Suprapubic skin (tissue), 4 donors: ENCODE data around the gene SMG9. TPM values are rescaled to one million over a fixed set of nuclear protein-coding genes. Genes with fewer than 3 reads are reported as not detected.

Experiments
- DNase-seq, 2 donors: peaks; one replicate each; pipeline ENCODE4 v3.0.0-alpha.2; 2019; ENCODE audit warnings: low spot score in 2 of 2
- H3K27ac ChIP-seq: fragments of 200-600 bp; sonication (generic); one replicate; pipeline ENCODE4 v1.5.1; 2019
- H3K27me3 ChIP-seq: fragments of 200-600 bp; sonication (generic); one replicate; pipeline ENCODE4 v1.5.1; 2019
- H3K36me3 ChIP-seq: fragments of 200-600 bp; sonication (generic); one replicate; pipeline ENCODE4 v1.5.1; 2019
- H3K4me1 ChIP-seq: fragments of 200-600 bp; sonication (generic); one replicate; pipeline ENCODE4 v1.5.1; 2019
- H3K4me3 ChIP-seq: fragments of 200-600 bp; sonication (generic); one replicate; pipeline ENCODE4 v1.5.1; 2019; ENCODE audit warnings: mild to moderate bottlenecking
- H3K9me3 ChIP-seq: fragments of 200-600 bp; sonication (generic); one replicate; pipeline ENCODE4 v1.5.1; 2019
- CTCF ChIP-seq, 2 donors: fragments of 200-600 bp in 1 of 2; fragments of 450-650 bp in 1 of 2; sonication (generic) in 1 of 2; IDR thresholded peaks; one replicate each; pipeline ENCODE4 v1.5.1; 2016 to 2019; ENCODE audit warnings: antibody characterized with exemption in 2 of 2, mild to moderate bottlenecking in 1 of 2, moderate library complexity in 1 of 2
- EP300 ChIP-seq: sonication (generic); formaldehyde crosslinking; IDR thresholded peaks from one replicate; pipeline ENCODE4 v1.6.1; 2017; ENCODE audit warnings: antibody characterized with exemption
- POLR2A ChIP-seq, 2 donors: fragments of 450-650 bp; IDR thresholded peaks; one replicate each; pipeline ENCODE4 v1.6.1; 2017; ENCODE audit warnings: antibody characterized with exemption in 2 of 2, mild to moderate bottlenecking in 2 of 2, moderate library complexity in 2 of 2
- POLR2AphosphoS5 ChIP-seq, 3 donors: sonication (generic); formaldehyde crosslinking; IDR thresholded peaks; one replicate each; pipeline ENCODE4 v1.6.1; 2017; ENCODE audit warnings: antibody characterized with exemption in 3 of 3
- WGBS: methylation state at CpG from one replicate; pipeline ENCODE4 v1.1.5; 2018; 5-methylcytosine and 5-hydroxymethylcytosine counted together
- total RNA-seq, 4 donors: library from RNA; depleted of rRNA; stranded (reverse); fragments of >200 nt; gene quantifications; one replicate each; pipeline ENCODE4 v1.1.0, GENCODE V29; 2016

The SMG9 gene
- 10 to 100 TPM; 21.5 to 44.4 (median 30.1) TPM for total RNA-seq

- TF ChIP-seq CTCF (IDR thresholded peaks at IDR 0.05) (no peak), POLR2A (IDR thresholded peaks at IDR 0.05) (peak; percentile 29 to 56), POLR2AphosphoS5 (IDR thresholded peaks at IDR 0.05) (peak in 2 of 3 donors; percentile 18 to 79), EP300 (no peak)
- no peaks in the 10 kb centered on the region for H3K9me3 ChIP-seq
- H3K27ac ChIP-seq, result peak within 1 kb of the TSS; percentile 98
- DNase-seq, result peak; percentile 98
- no peaks in the 10 kb centered on the region for H3K27me3 ChIP-seq
- peaks cover 68% of the 10 kb centered on the region for H3K4me1 ChIP-seq
- H3K36me3 ChIP-seq, result peaks cover 16% of the 10 kb centered on the region
- under 1% methylated on average over 38 of the region's 79 CpGs for WGBS
- H3K4me3 ChIP-seq, result peak within 1 kb of the TSS; percentile 70
These were observed at the start of gene SMG9 for GRCh38 chr19:43754503-43755255. Gene SMG9 (minus strand): TSS chr19:43754962. CDS start chr19:43750741, 4,221 bp downstream.

- Histone ChIP-seq H3K4me3 (no peak overlapping the region), H3K27me3 (no peaks in the 10 kb centered on the region), H3K4me1 (peaks cover 11% of the 10 kb centered on the region), H3K27ac (no peak overlapping the region), H3K9me3 (no peaks in the 10 kb centered on the region), H3K36me3 (no peaks in the 10 kb centered on the region)
- TF ChIP-seq POLR2A (IDR thresholded peaks at IDR 0.05) (no peak), POLR2AphosphoS5 (IDR thresholded peaks at IDR 0.05) (no peak), CTCF (IDR thresholded peaks at IDR 0.05) (no peak), EP300 (no peak)
- WGBS, result 30% methylated on average over 2 of the region's 2 CpGs
- no peak for DNase-seq
These were observed 49.7 kb upstream of the SMG9 start for GRCh38 chr19:43804432-43804831.

- 63% methylated on average over 11 of the region's 12 CpGs for WGBS
These were observed 47.6 kb upstream of the SMG9 start, which contains the start of gene LYPD5 for GRCh38 chr19:43802216-43802951. Gene LYPD5 (minus strand): TSS chr19:43802447. CDS start chr19:43802380, 67 bp downstream.

GRCh38 chr19:43799502-43800142 is 44.9 kb upstream of the SMG9 start:
- peak overlapping the region; percentile 63 for H3K27ac ChIP-seq
- WGBS, result 48% methylated on average over 4 of the region's 6 CpGs
- peak overlapping the region; percentile 60 for H3K4me3 ChIP-seq
- DNase-seq, result no peak
- H3K4me1 ChIP-seq, result peaks cover 21% of the 10 kb centered on the region
- H3K27me3 ChIP-seq, result no peaks in the 10 kb centered on the region
- no peaks in the 10 kb centered on the region for H3K9me3 ChIP-seq
- TF ChIP-seq POLR2AphosphoS5 (IDR thresholded peaks at IDR 0.05) (no peak), CTCF (IDR thresholded peaks at IDR 0.05) (no peak), EP300 (no peak), POLR2A (IDR thresholded peaks at IDR 0.05) (no peak)
- H3K36me3 ChIP-seq, result no peaks in the 10 kb centered on the region

More at GRCh38 chr19:43802216-43802951, 47.6 kb upstream of the SMG9 start, which contains the start of gene LYPD5:
- Histone ChIP-seq H3K27ac (no peak within 1 kb of the TSS), H3K4me1 (peaks cover 21% of the 10 kb centered on the region), H3K36me3 (no peaks in the 10 kb centered on the region), H3K9me3 (no peaks in the 10 kb centered on the region), H3K4me3 (no peak within 1 kb of the TSS), H3K27me3 (no peaks in the 10 kb centered on the region)
- TF ChIP-seq POLR2A (IDR thresholded peaks at IDR 0.05), result no peak
- DNase-seq, result no peak

- Histone ChIP-seq H3K36me3 (no peaks in the 10 kb centered on the region), H3K4me3 (peak overlapping the region; percentile 60), H3K9me3 (no peaks in the 10 kb centered on the region), H3K27me3 (no peaks in the 10 kb centered on the region), H3K27ac (peak overlapping the region; percentile 63), H3K4me1 (peaks cover 21% of the 10 kb centered on the region)
- TF ChIP-seq EP300 (no peak), POLR2AphosphoS5 (IDR thresholded peaks at IDR 0.05) (peak in 1 of 3 donors; percentile 66)
- DNase-seq, result no peak
- 13% methylated on average over 33 of the region's 70 CpGs for WGBS
These were observed 44.0 kb upstream of the SMG9 start for GRCh38 chr19:43798546-43799409.
